NCI-H446 treated with DMSO at 0.1 percent for 48 hours (cell line): ENCODE results near the gene NKTR.
"Not testable (repeated sequence)": the region's sequence is repeated elsewhere in the genome, so short reads cannot be mapped to it uniquely, and the experiment has no call there.

ENCODE experiments used
- DNase-seq: peaks from one replicate; lab custom pipeline; 2025; lab: John Stamatoyannopoulos, UW

The NKTR gene

DNA sequence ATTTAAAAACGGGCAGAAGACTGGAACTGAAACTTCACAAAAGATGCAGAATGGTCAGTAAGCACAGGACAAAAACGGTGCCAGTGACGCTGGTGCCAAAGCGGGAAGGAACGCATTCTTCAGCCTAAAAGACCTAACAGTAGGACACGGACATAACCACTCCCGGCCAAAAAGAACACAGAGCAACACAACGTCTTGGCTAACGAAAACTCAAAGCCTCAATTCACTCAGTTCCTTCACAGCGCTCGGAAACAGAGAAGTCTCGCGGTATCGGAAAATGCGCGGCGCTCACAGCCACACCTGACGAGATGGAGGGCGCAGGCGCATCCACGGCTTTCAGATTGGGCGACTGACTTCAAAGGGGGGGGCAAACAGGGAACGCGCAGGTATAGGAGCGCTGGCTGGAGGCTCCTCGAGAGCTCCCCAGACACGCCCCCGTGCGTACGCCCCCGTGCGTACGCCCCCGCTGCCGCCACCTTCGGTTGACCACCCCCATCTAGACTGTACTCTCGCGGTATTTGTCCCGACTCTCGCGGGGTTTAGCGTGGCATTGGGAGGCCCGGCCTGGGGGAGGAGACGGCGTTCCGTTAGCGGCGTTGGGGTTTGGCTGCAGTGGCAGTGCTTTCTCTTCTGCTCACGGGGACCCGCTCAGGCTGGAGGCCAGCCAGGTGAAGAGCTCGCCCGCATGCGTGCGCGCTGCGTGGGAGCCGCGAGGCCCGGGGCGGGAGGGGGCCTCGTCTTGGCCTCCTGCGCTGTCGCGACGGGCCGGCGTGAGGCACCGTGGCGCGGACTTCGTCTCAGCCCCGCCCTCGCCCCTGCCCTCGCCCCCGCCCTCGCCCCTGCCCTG is at the start of gene NKTR:
Gene NKTR, plus strand, starts transcription at position 576 of the 847 bp plus-strand sequence. CDS start 321 bp downstream, outside the sequence.
- DNase-seq = peak; percentile 91

DNA sequence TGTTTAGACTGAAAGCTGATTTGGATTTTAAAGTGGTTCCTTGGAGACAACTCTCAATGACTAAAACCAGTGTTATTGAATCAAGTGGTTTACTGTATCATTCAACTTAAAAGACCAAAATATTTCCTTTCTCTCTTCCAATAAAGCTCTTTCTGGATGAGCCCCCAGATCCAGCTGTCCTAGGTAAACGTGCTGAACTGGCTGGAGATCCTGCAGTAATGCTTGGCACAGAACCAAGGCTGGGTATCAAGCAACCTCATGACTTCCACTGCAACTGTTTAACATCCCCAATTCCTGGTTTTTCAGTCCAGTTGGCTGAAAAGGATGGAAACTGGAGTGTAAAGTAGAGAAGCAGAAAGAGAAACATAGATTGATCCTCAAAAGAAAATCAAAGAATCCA is 47.7 kb upstream of the NKTR start:
- no peak for DNase-seq

DNA sequence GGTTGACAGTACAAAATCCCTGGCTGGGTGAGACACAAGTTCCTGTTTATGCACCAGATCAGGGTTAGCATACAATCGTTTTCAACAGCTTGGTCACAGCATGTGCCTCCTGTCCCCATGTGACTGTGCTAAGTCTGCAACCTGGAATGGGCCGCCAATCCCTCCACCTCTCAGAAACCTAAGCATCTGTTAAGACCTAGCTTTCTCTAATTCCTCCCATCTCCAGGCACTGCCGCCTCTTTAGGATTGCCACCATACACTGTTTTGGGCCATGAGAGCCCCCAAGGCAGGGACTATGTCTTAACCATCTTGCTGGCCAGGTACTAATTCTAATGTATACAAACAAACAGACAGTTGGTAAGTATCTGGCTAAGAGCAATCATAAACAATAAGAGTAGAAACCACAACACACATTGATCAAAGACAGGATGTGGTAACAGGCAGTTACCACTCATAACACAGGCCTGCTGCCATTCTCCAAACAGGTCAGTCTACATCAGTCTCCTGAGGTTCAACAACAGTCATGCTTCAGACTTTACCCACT is 44.3 kb upstream of the NKTR start:
- no peak for DNase-seq

DNA sequence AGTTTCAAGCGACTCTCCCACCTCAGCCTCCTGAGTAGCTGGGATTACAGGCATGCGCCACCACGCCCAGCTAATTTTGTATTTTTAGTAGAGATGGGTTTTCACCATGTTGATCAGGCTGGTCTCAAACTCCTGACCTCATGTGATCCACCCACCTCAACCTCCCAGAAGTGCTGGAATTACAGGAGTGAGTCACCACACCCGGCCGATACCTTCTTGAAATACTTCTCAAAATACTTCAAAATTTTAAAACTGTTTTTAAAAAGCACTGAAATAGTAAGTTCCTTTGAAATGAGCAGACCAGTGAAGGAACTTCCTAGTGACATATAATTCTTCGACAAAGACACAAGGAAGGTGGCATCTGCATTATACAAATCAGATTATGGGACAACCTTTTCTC is 43.7 kb upstream of the NKTR start:
- DNase-seq = not testable (repeated sequence)

DNA sequence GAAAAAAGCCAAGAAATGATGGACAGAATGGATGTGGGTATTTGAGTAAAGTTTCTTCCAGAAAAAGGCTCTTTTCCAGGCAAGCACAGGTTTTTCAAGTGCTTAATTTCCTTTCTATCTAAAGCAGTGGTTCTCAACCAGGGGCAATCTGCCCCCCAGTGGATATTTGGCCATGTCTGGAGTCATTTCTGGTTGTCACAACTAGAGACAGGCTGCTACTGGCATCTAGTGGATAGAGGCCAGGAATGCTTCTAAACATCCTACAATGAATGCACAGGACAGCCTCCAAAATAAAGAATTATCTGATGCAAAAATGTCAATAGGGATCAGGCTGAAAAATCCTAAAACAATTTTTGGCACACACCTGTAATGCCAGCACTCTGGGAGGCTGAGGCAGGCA is 42.6 kb upstream of the NKTR start:
- DNase-seq = no peak

DNA sequence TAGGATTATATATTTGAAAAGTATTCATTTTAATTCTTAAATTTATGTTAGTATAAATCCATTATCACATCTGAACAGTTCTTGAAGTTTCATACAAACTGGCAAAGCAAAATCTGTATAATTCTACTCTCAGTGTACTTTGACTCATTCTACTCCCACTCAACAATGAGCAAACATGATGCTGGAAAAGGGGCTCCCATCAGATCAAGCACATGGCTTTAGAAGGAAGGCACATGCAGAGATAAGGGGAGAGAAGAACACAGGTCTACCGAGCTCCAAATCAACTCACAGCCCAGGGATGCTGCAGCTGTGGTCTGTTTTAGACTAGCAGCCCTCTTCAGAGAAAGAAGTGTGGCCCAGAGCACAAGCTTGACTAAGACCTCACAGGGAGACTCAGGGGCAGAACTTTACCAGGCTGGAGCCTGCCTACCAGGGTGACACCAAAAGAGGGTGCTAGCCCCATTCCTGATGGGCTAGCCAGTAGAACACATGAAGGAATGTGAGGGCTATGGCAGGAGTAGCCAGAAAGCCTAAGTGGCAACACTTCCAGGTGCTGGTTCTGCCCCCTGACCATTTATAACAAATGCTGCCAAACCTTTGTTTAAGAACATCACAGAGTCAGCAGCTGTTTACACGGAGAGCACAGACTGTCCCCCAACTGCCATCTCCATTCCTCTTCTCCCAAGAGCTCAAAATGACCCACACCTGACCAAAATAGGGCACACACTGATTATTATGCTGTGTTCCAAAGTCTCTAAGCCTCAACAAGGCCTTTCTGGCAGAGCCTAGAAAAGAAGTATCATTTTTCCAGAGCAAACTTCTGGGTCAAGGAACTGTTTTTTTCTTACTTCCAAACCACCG is 38.2 kb upstream of the NKTR start:
- DNase-seq = no peak

DNA sequence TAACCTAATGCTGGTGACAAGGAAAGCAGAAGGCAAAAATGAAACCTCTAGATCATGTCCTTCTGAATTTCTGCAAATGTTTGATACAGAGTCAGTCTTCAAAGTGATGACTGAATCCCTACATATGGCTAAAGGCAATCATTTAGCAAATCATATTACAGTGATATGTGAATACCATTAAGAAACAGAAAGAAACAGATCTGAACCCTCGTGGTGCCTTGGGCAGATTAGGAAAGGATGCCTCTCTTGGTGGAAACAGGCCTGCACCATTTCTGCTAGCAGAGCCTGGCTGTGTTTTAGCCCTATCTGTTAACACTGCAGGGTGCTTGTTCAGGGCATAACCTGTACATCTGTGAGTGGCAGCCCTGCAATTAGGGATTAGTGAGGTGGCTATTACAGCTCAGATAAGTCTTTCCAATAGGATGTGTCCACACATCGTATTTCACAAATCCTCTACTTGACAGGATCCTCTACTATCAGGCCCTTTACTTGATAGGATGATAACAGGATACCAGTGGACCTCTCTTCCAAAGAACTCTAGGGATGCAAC is 30.8 kb upstream of the NKTR start:
- no peak for DNase-seq

DNA sequence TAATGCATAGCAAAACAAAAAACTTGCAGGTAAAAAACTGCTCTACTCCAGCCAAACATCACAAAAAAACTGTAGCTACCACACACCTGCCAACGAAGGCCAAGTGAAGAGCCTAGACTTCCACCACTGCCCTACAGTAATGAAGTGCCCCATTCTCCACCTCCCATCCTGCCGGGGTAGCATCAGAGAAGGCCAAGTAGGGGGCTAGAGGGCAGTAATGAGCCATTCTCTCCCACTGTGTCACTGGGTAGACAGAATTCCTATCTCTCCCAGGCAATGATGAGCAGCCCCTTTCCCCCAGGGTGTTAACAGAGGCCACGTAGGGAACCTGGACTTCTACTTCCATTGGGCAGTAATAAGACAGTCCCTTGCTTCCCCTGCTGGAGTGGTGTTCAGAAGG is 28.2 kb upstream of the NKTR start:
- no peak for DNase-seq

DNA sequence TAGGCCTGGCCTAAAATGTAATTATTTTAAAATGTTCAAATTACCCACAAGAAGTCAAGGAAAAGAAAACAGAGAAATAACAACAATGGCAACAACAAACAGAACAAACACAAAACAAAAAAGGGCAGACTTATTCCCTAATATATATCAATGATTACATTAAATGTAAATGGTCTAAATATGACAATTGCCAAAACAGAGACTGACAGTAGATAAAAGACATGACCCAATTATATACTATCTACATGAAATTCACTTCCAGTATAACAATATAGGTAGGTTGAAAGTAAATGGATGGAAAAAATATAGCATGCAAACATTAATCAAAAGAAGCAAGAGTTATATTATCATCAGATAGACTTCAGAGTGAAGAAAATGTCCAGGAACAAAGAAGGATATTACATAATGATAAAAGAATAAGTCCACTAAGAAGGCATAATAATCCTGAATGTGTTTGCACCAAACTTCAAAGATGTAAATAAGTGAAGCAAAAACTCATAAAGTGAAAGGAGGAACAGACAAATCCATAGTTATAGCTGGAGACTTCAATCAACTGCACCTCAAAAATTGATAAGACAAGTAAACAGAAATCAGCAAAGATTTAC is 25.2 kb upstream of the NKTR start:
- DNase-seq = no peak

DNA sequence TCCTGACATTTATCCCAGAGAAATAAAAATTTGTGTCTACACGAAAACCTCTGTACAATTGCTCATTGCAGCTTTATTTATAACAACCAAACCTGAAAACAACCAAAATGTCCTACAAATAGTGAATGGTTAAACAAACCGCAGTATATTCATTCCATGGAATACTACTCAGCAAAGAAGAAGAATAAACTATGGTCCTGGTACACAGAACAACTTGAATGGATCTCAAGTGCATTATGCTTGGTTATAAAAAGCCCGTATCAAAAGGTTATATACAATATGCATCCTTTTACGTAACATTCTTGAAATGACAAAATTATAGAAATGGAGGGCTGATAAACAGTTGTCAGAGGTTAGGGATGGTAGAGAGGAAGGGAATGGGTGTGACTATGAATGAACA is 22.4 kb upstream of the NKTR start:
- DNase-seq = no peak

DNA sequence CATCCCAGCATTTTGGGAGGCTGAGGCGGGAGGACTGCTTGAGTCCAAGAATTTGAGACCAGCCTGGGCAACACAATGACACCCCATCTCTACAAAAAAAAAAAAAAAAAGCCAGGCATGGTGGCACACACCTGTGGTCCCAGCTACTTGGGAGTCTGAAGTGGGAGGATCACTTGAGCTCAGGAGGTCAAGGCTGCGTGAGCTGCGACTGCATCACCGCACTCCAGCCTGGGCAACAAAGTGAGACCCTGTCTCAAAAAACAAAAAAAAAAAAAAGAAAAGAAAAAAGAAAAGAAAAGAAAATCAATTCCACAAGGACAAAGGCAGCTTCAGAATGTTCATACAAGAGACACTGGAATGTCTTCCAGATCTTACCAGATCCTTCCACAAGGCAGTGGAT is 21.1 kb upstream of the NKTR start:
- not testable (repeated sequence) for DNase-seq

DNA sequence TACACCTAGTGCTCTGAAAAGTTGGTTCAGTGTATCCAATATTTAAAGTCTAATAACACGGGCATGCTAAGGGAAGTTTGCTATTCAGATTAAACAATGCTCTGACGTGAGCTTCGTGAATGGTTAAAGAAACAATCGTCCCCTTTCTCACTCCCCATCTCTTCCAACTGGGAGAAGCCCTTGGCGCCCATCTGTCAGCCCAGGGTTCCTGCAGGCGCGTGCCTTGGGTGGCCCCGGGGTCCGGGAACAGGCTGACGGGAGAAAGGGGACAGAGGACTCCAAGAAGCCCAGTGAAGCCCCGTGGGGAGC is 19.1 kb upstream of the NKTR start:
- no peak for DNase-seq

DNA sequence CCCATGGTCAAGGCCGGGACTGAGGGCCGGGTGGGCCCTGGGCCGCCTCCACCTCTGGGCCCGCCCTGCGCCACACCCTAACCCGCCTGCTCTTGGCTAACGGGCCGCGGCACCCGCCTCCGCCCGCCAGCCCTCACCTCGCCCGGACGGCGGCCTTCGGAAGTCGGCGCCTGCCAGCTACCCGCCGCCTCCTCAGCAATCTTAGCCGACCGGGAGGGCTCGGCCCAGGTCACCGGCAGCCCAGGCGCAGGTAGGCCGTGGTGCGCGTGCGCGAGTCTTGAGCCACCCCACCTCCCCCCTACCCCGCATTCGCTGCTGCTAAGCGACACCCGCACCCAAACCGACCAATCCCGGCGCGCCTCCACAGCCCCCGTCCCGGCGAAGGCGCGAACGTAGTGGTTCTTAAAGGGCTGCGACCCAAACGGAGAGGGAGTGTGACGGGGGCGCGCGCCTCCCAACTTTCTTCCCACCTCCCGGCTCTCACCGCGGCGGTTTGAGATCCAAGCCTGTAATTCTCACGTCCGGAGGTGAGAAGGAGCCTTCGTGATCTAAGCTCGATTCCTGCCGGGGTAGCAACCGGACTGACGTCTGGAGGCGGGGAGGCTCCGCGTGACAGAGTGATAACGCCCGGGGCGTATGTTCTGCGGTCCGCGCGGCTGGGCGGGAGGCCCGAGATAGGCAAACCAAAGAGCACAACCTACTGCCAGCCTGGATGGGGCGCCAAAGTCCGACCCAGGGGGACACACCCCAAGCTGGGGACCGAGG is 18.6 kb upstream of the NKTR start, which contains the start of gene SEC22C:
Gene SEC22C, minus strand, starts transcription at position 259 of the 765 bp plus-strand sequence. CDS start 12,921 bp downstream, outside the sequence.
- peak; percentile 84 for DNase-seq

DNA sequence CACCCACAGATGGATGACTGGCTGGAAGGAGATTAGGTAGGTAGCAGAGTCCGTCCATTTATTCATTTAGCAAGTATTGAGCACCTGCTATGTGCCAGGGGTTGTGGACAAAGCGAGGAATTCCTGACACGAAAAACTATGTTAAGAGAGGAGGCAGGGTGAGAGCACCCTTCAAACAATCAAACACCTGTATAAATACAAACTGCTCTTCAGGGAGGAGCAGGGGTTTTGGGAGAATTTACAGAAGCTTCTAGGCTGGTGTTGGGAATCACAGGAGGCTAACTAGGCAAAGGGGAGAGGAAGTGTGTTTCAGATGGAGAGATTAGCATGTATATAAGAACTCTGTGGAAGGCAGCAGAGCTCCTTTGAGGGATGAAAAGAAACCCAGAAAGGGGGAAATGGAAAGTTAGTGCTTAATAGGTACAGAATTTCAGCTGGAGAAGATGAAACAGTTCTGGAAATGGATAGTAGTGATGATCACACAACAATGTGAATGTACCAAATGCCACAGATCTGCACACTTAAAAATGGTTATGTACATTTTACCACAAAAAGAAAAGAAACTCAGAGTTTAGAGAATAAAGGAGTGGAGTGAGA is 17.9 kb upstream of the NKTR start:
- DNase-seq = no peak

DNA sequence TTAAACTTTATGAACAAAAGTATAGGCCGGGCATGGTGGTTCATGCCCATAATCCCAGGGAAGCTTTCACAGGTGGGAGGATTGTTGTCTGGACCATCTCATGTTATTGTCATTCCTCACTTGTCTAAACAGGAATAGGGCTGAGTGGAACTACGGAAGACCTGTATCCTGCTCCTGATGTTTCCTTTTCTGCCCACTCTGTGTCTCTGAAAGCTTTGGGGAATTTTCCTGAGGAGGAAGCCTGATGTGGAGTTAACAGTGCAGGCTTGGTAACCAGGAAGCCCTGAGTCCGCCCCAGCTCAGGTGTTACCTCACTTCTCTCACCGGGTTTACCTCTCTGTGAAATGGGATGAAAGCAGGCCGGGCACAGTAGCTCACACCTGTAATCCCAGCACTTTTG is 11.9 kb upstream of the NKTR start:
- DNase-seq = no peak

DNA sequence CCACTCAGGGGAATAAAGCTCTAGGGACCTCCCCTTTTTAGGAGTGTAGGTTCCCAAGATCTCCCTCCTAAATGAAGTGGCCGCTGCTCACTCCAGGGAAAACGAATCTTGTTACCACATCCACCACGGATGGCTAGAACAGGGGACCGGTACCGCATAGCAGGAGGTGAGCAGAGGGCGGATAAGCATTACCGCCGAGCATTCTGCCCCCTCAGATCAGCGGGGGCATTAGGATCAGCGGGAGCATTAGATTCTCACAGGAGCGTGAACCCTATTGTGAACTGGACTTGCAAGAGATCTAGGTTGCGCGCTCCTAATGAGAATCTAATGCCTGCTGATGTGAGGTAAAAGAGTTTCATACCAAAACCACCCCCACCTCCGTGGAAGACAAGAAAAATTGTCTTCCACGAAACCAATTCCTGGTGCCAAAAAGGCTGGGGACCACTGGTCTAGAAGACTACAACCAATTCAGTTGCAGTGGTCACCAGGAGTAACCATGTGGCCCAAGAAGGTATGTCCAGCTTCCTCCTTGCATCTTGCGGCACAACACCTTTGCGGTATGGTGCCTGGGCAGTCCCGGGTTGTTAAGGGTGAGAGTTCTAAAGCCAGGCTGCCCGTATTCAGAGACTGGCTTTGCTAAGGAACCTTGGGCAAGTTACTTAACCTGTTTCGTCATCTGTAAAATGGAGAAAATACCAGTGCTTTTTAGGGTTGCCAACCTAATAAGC is 10.9 kb upstream of the NKTR start:
- no peak for DNase-seq

DNA sequence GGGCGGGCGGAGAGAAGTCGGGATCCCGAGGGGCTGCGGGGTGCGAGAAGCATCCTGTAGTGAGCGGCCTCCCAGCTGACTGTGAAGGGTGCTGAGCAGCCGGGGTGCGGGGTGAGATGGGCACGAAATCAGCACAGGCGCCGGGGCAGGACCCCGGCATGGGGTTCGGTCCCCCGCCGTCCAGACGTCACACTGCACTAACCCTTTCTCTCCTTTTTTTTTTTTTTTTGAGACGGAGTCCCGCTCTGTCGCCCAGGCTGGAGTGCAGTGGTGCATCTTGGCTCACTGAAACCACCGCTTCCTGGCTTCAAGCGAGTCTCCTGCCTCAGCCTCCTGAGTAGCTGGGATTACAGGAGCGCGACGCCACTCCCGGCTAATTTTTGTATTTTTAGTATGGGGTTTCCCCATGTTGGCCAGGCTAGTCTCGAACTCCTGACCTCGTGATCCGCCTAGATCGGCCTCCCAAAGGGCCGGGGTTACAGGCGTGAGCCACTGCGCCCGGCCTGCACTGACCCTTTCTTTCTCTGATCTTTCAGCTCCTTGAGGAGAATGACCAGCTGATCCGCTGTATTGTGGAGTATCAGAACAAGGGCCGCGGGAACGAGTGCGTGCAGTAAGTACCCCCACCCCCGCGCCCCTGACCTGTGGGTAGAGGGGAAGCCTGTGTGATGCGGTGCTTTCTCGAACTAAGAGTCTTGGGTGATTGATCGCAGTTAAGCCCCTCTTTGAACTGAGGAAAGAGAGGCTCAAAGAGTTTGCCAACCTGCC is 9.3 kb upstream of the NKTR start:
- no peak for DNase-seq

DNA sequence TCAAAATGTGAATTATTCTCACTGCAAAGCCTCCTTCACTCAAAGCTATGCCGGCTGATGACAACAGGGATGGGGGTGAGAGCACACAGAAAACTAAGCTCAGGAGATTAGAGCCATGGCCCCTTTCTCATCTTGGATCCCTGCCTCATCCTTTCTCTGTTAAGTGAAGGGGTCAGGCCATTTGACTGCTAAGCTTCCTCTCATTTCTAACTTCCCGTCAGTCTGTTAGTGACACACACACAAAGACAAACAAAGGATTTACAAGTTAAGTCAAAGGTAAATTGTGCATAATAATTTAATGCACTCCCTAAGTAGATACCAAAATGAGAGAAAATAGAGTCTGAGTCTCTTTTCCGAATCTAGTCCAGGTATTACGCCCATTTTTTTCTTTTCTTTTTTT is 8.7 kb upstream of the NKTR start:
- DNase-seq = no peak

DNA sequence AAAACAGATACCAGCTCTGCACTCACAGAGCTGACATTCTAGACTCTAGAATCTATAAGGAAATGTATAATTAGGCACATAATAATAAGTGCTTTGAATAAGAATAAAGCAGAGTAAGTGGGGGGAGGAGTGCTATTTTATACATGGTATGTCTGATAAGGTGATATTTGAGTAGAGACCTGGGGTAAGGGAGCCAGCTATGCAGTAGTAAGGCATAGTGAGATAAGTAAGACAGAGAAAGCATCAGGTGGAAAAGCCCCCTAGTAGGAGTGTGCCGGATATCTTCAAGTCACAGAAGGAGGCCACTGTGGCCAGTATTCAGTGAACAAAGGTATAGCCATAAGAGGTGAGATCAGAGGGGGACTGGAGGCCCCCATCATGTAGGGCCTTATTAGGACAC is 6.9 kb upstream of the NKTR start:
- DNase-seq = no peak

DNA sequence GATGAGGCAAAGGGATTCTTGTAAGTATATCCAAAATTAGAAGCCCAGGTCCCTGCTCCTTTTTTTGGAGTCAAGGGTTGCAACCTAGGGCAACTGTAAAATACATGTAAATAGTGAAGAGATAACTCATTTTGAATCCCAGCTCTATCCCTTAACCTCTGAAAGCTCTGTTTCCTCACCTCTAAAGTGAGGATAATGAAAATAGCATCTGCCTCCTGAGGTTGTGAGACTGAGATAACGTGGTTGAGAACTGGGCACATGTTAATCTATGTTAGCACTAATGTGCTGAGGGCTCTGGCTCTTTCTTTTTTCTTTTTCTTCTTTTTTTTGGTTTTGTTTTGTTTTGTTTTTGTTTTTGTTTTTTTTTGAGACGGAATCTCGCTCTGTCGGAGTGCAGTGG is 4.8 kb upstream of the NKTR start:
- DNase-seq = no peak
